ENCODE data around the gene PGBD5. TPM values are rescaled to one million over a fixed set of nuclear protein-coding genes. Genes with fewer than 3 reads are reported as not detected.

The PGBD5 gene
- total RNA-seq, 2 experiments from 2014 or later, result not detected

- no TSS peak for BruUV-seq (replicated peaks)
- no peaks in the 10 kb centered on the region for H3K36me3 ChIP-seq (ENCODE audit: insufficient read depth, low read length)
- POLR2A ChIA-PET, result interaction anchor here (0.5 to 1.6 kb wide), 2 partner anchors 8 to 9 kb away, joined by 3 to 4 read pairs; no protein-coding TSS in a partner anchor
- TF ChIP-seq EZH2phosphoT487 (IDR thresholded peaks at IDR 0.05; ENCODE audit: borderline replicate concordance, low read depth, low read length), result no peak
- no peak for TF ChIP-seq CTCF (conservative IDR thresholded peaks at IDR 0.05; ENCODE audit: low read length)
- DNase-seq (ENCODE audit: low spot score), result no peak
- no peaks in the 10 kb centered on the region for H4K20me1 ChIP-seq (ENCODE audit: insufficient read depth, low read length)
- H3K79me2 ChIP-seq (ENCODE audit: insufficient read depth, low read depth, low read length), result no peaks in the 10 kb centered on the region
- H3K4me2 ChIP-seq (ENCODE audit: low read length), result no peak overlapping the region
- CTCF ChIA-PET (ENCODE audit: unreplicated experiment), result no interaction called here
- intact Hi-C loops (cut with micrococcal nuclease; ENCODE audit: unreplicated experiment), result no loop called here
- no peaks in the 10 kb centered on the region for H3K9me2 ChIP-seq (ENCODE audit: insufficient read depth, low read length)
- no peak overlapping the region for H2AFZ ChIP-seq (ENCODE audit: low read length)
- no peak overlapping the region for H3K27ac ChIP-seq (ENCODE audit: low read depth, low read length, poor library complexity, severe bottlenecking)
- no peaks in the 10 kb centered on the region for H3K9me3 ChIP-seq (ENCODE audit: low read length)
- no peaks in the 10 kb centered on the region for H3K4me1 ChIP-seq (ENCODE audit: insufficient read depth, low read length, poor library complexity, severe bottlenecking)
- H3K4me3 ChIP-seq (ENCODE audit: low read depth, low read length, poor library complexity, severe bottlenecking), result no peak overlapping the region
Observed at GRCh38 chr1:230341162-230341546, 85.0 kb downstream of the PGBD5 start.

- BruUV-seq (replicated peaks), result no TSS peak
- H3K9me2 ChIP-seq (ENCODE audit: insufficient read depth, low read length), result no peaks in the 10 kb centered on the region
- no peak for DNase-seq (ENCODE audit: low spot score)
- no peak overlapping the region for H3K4me3 ChIP-seq (ENCODE audit: low read depth, low read length, poor library complexity, severe bottlenecking)
- no peak overlapping the region for H2AFZ ChIP-seq (ENCODE audit: low read length)
- H3K36me3 ChIP-seq (ENCODE audit: insufficient read depth, low read length), result no peaks in the 10 kb centered on the region
- intact Hi-C loops (cut with micrococcal nuclease; ENCODE audit: unreplicated experiment), result no loop called here
- H3K9me3 ChIP-seq (ENCODE audit: low read length), result no peaks in the 10 kb centered on the region
- H3K4me2 ChIP-seq (ENCODE audit: low read length), result no peak overlapping the region
- H3K79me2 ChIP-seq (ENCODE audit: insufficient read depth, low read depth, low read length), result no peaks in the 10 kb centered on the region
- no peaks in the 10 kb centered on the region for H3K4me1 ChIP-seq (ENCODE audit: insufficient read depth, low read length, poor library complexity, severe bottlenecking)
- H3K27ac ChIP-seq (ENCODE audit: low read depth, low read length, poor library complexity, severe bottlenecking), result no peak overlapping the region
- ChIA-PET CTCF (ENCODE audit: unreplicated experiment) (no interaction called here), POLR2A (no interaction called here)
- no peaks in the 10 kb centered on the region for H4K20me1 ChIP-seq (ENCODE audit: insufficient read depth, low read length)
- TF ChIP-seq EZH2phosphoT487 (IDR thresholded peaks at IDR 0.05; ENCODE audit: borderline replicate concordance, low read depth, low read length) (no peak), CTCF (conservative IDR thresholded peaks at IDR 0.05; ENCODE audit: low read length) (no peak)
Observed at GRCh38 chr1:230340526-230341161, 85.5 kb downstream of the PGBD5 start.

- BruUV-seq (replicated peaks), result no TSS peak
- H2AFZ ChIP-seq (ENCODE audit: low read length), result no peak overlapping the region
- no peaks in the 10 kb centered on the region for H3K9me3 ChIP-seq (ENCODE audit: low read length)
- no peak overlapping the region for H3K4me2 ChIP-seq (ENCODE audit: low read length)
- no peaks in the 10 kb centered on the region for H3K9me2 ChIP-seq (ENCODE audit: insufficient read depth, low read length)
- no peak overlapping the region for H3K4me3 ChIP-seq (ENCODE audit: low read depth, low read length, poor library complexity, severe bottlenecking)
- H3K27ac ChIP-seq (ENCODE audit: low read depth, low read length, poor library complexity, severe bottlenecking), result no peak overlapping the region
- H4K20me1 ChIP-seq (ENCODE audit: insufficient read depth, low read length), result no peaks in the 10 kb centered on the region
- ChIA-PET CTCF (ENCODE audit: unreplicated experiment) (no interaction called here), POLR2A (no interaction called here)
- H3K4me1 ChIP-seq (ENCODE audit: insufficient read depth, low read length, poor library complexity, severe bottlenecking), result no peaks in the 10 kb centered on the region
- TF ChIP-seq CTCF (conservative IDR thresholded peaks at IDR 0.05; ENCODE audit: low read length), result no peak
- no peak for TF ChIP-seq EZH2phosphoT487 (IDR thresholded peaks at IDR 0.05; ENCODE audit: borderline replicate concordance, low read depth, low read length)
- intact Hi-C loops (cut with micrococcal nuclease; ENCODE audit: unreplicated experiment), result no loop called here
- no peaks in the 10 kb centered on the region for H3K36me3 ChIP-seq (ENCODE audit: insufficient read depth, low read length)
- no peak for DNase-seq (ENCODE audit: low spot score)
- no peaks in the 10 kb centered on the region for H3K79me2 ChIP-seq (ENCODE audit: insufficient read depth, low read depth, low read length)
Observed at GRCh38 chr1:230339033-230339432, 87.1 kb downstream of the PGBD5 start.

All from OCI-LY7 (cell line).